HepG2 (cell line): ENCODE results near the gene DPH1. TPM values are rescaled to one million over a fixed set of nuclear protein-coding genes. Genes with fewer than 3 reads are reported as not detected.

Source experiments
- ATAC-seq: fragments of 200-7000 bp; cut with Tn5 transposase; 3 replicates; pipeline ENCODE4 v1.9.1; 2020; ENCODE audit warnings: mild to moderate bottlenecking, moderate library complexity
- BruUV-seq: library from RNA; stranded (reverse); fragments of 400-500 nt; replicated peaks from 2 replicates; lab custom pipeline; 2021; lab: Mats Ljungman, UMichigan
- CTCF ChIA-PET: fragments of 300-600 bp; formaldehyde crosslinking; extraction: SDS; loops from one replicate; lab custom pipeline; 2021; ENCODE audit warnings: low total read pairs, inconsistent platforms, low intra/inter-chr PET ratio; lab: Yijun Ruan, JAX
- POLR2A ChIA-PET: fragments of 350-600 bp; sonication (Branson Sonifier 250); formaldehyde crosslinking; loops from one replicate; lab custom pipeline; 2020; ENCODE audit warnings: antibody characterized with exemption, inconsistent platforms; lab: Yijun Ruan, JAX
- DNase-seq: peaks from one replicate; pipeline ENCODE4 v3.0.0-alpha.2; 2015; ENCODE audit warnings: low spot score
- FAIRE-seq: peaks from 3 replicates; lab custom pipeline; 2011; peaks lifted over from hg19 to GRCh38; lab: Jason Lieb, UNC
- H2AFZ ChIP-seq: one replicate; pipeline ENCODE4 v1.6.1; 2011; ENCODE audit warnings: low read length, inconsistent platforms
- H3K27ac ChIP-seq: fragments of 300-600 bp; 3 replicates; pipeline ENCODE4 v1.8.0; 2011; ENCODE audit warnings: mixed run types, mild to moderate bottlenecking, mixed read lengths, low read length, inconsistent platforms; ENCODE audit not compliant: insufficient read depth; ENCODE audit errors: extremely low read length
- H3K27me3 ChIP-seq, 2 experiments: fragments of 200-600 bp in 1 of 2; 2 replicates in 1 of 2; 3 replicates in 1 of 2; pipeline versions ENCODE4 v1.6.0 to v1.8.0; 2011; ENCODE audit warnings: low read length in 2 of 2, mild to moderate bottlenecking in 2 of 2, moderate library complexity in 2 of 2, inconsistent platforms in 1 of 2; ENCODE audit not compliant: insufficient read depth in 2 of 2, control insufficient read depth in 1 of 2
- H3K36me3 ChIP-seq, 2 experiments: fragments of 200-600 bp in 1 of 2; replicated peaks in 1 of 2; 2 replicates in 1 of 2; 3 replicates in 1 of 2; pipeline versions ENCODE4 v1.5.1 to v1.8.0; 2011; ENCODE audit warnings: low read length in 2 of 2, inconsistent platforms in 1 of 2; ENCODE audit not compliant: insufficient read depth in 2 of 2, control insufficient read depth in 1 of 2
- H3K4me1 ChIP-seq: 2 replicates; pipeline ENCODE4 v1.5.1; 2012; ENCODE audit warnings: low read length, inconsistent platforms; ENCODE audit not compliant: insufficient read depth
- H3K4me2 ChIP-seq: 2 replicates; pipeline ENCODE4 v1.6.0; 2011; ENCODE audit warnings: low read depth, low read length, inconsistent platforms
- H3K4me3 ChIP-seq, 3 experiments: fragments of 200-600 bp in 1 of 3; sonication (generic), shearing (Covaris generic) in 1 of 3; replicated peaks in 1 of 3; 2 replicates each; pipeline ENCODE4 v1.5.1; 2011 to 2016; ENCODE audit warnings: low read length in 3 of 3, inconsistent platforms in 2 of 3, low read depth in 2 of 3, mild to moderate bottlenecking in 2 of 3, control low read depth in 1 of 3, mixed read lengths in 1 of 3; ENCODE audit not compliant: insufficient read depth in 1 of 3
- H3K79me2 ChIP-seq: one replicate; pipeline ENCODE4 v1.6.1; 2011; ENCODE audit warnings: low read length, inconsistent platforms; ENCODE audit not compliant: insufficient read depth
- H3K9ac ChIP-seq: 2 replicates; pipeline ENCODE4 v1.6.0; 2011; ENCODE audit warnings: mild to moderate bottlenecking, low read depth, low read length, inconsistent platforms; ENCODE audit not compliant: insufficient read depth
- H3K9me3 ChIP-seq: 2 replicates; pipeline ENCODE4 v1.5.1; 2012; ENCODE audit warnings: mild to moderate bottlenecking, low read length
- H4K20me1 ChIP-seq: 2 replicates; pipeline ENCODE4 v1.6.0; 2011; ENCODE audit warnings: inconsistent platforms, mild to moderate bottlenecking, low read length, moderate library complexity; ENCODE audit not compliant: insufficient read depth
- ATF7-NPFF ChIP-seq: sonication (generic); formaldehyde crosslinking; IDR thresholded peaks from 2 replicates; pipeline ENCODE4 v1.8.1; 2023; ENCODE audit warnings: mild to moderate bottlenecking, low read depth, missing genetic modification reagents, moderate library complexity
- BCL6 ChIP-seq: IDR thresholded peaks from 2 replicates; pipeline ENCODE4 v1.6.1; 2016; ENCODE audit warnings: missing genetic modification reagents, missing compliant biosample characterization
- KAT8 ChIP-seq: IDR thresholded peaks from 2 replicates; pipeline ENCODE4 v1.6.1; 2016; ENCODE audit warnings: missing genetic modification reagents, missing compliant biosample characterization
- KMT2B ChIP-seq: IDR thresholded peaks from 2 replicates; pipeline ENCODE4 v1.6.1; 2016; ENCODE audit warnings: missing genetic modification reagents, missing compliant biosample characterization
- MAF1 ChIP-seq: sonication (generic); formaldehyde crosslinking; IDR thresholded peaks from 2 replicates; pipeline ENCODE4 v1.5.0; 2020; ENCODE audit warnings: missing genetic modification reagents, borderline replicate concordance
- PTBP1 ChIP-seq: fragments of 200-400 bp; formaldehyde crosslinking; IDR thresholded peaks from 2 replicates; pipeline ENCODE4 v1.6.1; 2018; ENCODE audit warnings: low read length, low read depth; ENCODE audit not compliant: poor library complexity, severe bottlenecking
- SMARCE1 ChIP-seq: fragments of 450-650 bp; IDR thresholded peaks from 2 replicates; pipeline ENCODE4 v1.6.1; 2017; ENCODE audit warnings: borderline replicate concordance
- SNAPC4 ChIP-seq: sonication (generic); formaldehyde crosslinking; IDR thresholded peaks from 2 replicates; pipeline ENCODE4 v1.4.0; 2020; ENCODE audit warnings: mild to moderate bottlenecking, missing genetic modification reagents
- ZBTB8A ChIP-seq: sonication (generic); formaldehyde crosslinking; IDR thresholded peaks from 2 replicates; pipeline ENCODE4 v1.4.0; 2020; ENCODE audit warnings: mild to moderate bottlenecking, low read depth, missing genetic modification reagents, borderline replicate concordance
- ZNF501 ChIP-seq: sonication (generic); formaldehyde crosslinking; IDR thresholded peaks from 2 replicates; pipeline ENCODE4 v1.5.1; 2020; ENCODE audit warnings: mild to moderate bottlenecking, moderate library complexity, missing genetic modification reagents
- ZNF7 ChIP-seq: IDR thresholded peaks from 2 replicates; pipeline ENCODE4 v1.6.1; 2016; ENCODE audit warnings: missing biosample characterization, missing genetic modification reagents
- ZNF75D ChIP-seq: sonication (generic); formaldehyde crosslinking; IDR thresholded peaks from 2 replicates; pipeline ENCODE4 v1.8.1; 2023; ENCODE audit warnings: missing genetic modification reagents, mild to moderate bottlenecking, borderline replicate concordance
- WGBS: methylation state at CpG from one replicate; pipeline ENCODE4 v1.1.6; 2017; ENCODE audit warnings: low lambda C conversion rate; 5-methylcytosine and 5-hydroxymethylcytosine counted together
- in situ Hi-C: cut with HindIII; loops from 2 replicates; pipeline ENCODE4 v1.10.0; 2017; ENCODE audit warnings: low pct_unique_long_range_greater_than_20kb; ENCODE audit not compliant: extremely low pct_ligation_motif_present
- intact Hi-C: fragments of 100-400 bp; cut with micrococcal nuclease; formaldehyde crosslinking; loops from one replicate; pipeline ENCODE4 v1.10.0; 2022; ENCODE audit not compliant: unreplicated experiment
- polyA plus RNA-seq, 8 experiments: library from polyadenylated mRNA; depleted of rRNA in 3 of 8; stranded (reverse) in 7 of 8; unstranded in 1 of 8; fragments of >200 nt; fragmentation: Illumina TruSeq in 4 of 8; extraction: Trizol in 4 of 8; gene quantifications; 2 replicates each; pipeline versions ENCODE4 v1.2.1 to v1.2.3, GENCODE V29; 2011 to 2016; ENCODE audit warnings: low read depth in 4 of 8, missing spikeins in 1 of 8, mixed read lengths in 1 of 8; ENCODE audit not compliant: insufficient read depth in 1 of 8
- total RNA-seq, 5 experiments: library from RNA; depleted of rRNA; stranded (reverse); fragments of >200 nt; fragmentation: Illumina TruSeq; extraction: Trizol; gene quantifications; 2 replicates each; pipeline ENCODE4 v1.2.3, GENCODE V29; 2016; ENCODE audit warnings: low read depth in 1 of 5

DPH1 gene
- total and polyA plus RNA-seq, 2 of the 13 experiments (the other 11 are each of a cell fraction or from before 2014, with no cell fraction given): 25.3 to 42.8 TPM

- Histone ChIP-seq H3K27ac (no peak overlapping the region), H2AFZ (no peak overlapping the region), H3K4me2 (no peak overlapping the region), H4K20me1 (peaks cover 14% of the 10 kb centered on the region; the same call in 1 of the 2 replicates), H3K27me3 (peaks cover 0 to 12% of the 10 kb centered on the region in 2 experiments; a peak in 3 of 5 replicates), H3K4me3 (no peak overlapping the region), H3K4me1 (peaks cover 13% of the 10 kb centered on the region)
- CTCF ChIA-PET: no interaction called here
- ATAC-seq (no peak), DNase-seq (no peak)
- in situ Hi-C loops: no loop called here
- WGBS: 98% methylated on average over 60 of the region's 81 CpGs
- intact Hi-C loops: no loop called here
- TF ChIP-seq PTBP1 (no peak), KAT8 (CRISPR knock-in tag) (no peak), ZNF7 (CRISPR knock-in tag) (no peak), SNAPC4 (CRISPR knock-in tag) (no peak), ZBTB8A (CRISPR knock-in tag) (no peak), SMARCE1 (no peak), MAF1 (CRISPR knock-in tag) (no peak), ZNF501 (CRISPR knock-in tag) (no peak), BCL6 (CRISPR knock-in tag) (no peak), ZNF75D (CRISPR knock-in tag) (no peak), KMT2B (no peak), ATF7-NPFF (no peak)
- TF ChIP-seq, all 625 proteins: peak for 0
- Histone ChIP-seq H3K36me3 (peaks cover 0 to 2% of the 10 kb centered on the region in 2 experiments; a peak in 2 of 5 replicates), H3K9ac (no peak overlapping the region), H3K79me2 (no peaks in the 10 kb centered on the region), H3K9me3 (no peaks in the 10 kb centered on the region)
- no TSS peak for BruUV-seq
- POLR2A ChIA-PET: no interaction called here
- FAIRE-seq: no peak
These were observed 27.3 kb downstream of the DPH1 start for GRCh38 chr17:2057175-2057759.
